HepG2 (cell line): ENCODE measurements around the gene SYNGR2. TPM values are rescaled to one million over a fixed set of nuclear protein-coding genes. Genes with fewer than 3 reads are reported as not detected.

ENCODE experiments used
- ARHGAP35 ChIP-seq: sonication (generic); formaldehyde crosslinking; IDR thresholded peaks from 2 replicates; pipeline ENCODE4 v1.9.0; 2022; ENCODE audit warnings: mild to moderate bottlenecking, inconsistent platforms, moderate library complexity, missing genetic modification reagents, borderline replicate concordance
- ESRRA ChIP-seq: sonication (generic); formaldehyde crosslinking; IDR thresholded peaks from 2 replicates; pipeline ENCODE4 v1.5.1; 2020; ENCODE audit warnings: mild to moderate bottlenecking, low read depth, missing genetic modification reagents
- JUND ChIP-seq: sonication (generic); formaldehyde crosslinking; IDR thresholded peaks from 2 replicates; pipeline ENCODE4 v1.8.0; 2022; ENCODE audit warnings: mild to moderate bottlenecking, missing genetic modification reagents
- KDM2A ChIP-seq: sonication (generic); formaldehyde crosslinking; IDR thresholded peaks from 2 replicates; pipeline ENCODE4 v1.4.0; 2020; ENCODE audit warnings: low read depth, missing genetic modification reagents, borderline replicate concordance
- KLF16 ChIP-seq, 2 experiments: sonication (generic) in 1 of 2; formaldehyde crosslinking in 1 of 2; IDR thresholded peaks; 2 replicates each; pipeline versions ENCODE4 v1.6.1 to v1.8.0; 2016 to 2023; ENCODE audit warnings: missing genetic modification reagents in 2 of 2, missing compliant biosample characterization in 1 of 2
- NFE2L2 ChIP-seq: fragments of 150-350 bp; IDR thresholded peaks from 2 replicates; pipeline ENCODE4 v1.6.1; 2014; ENCODE audit warnings: low read length
- NR3C1 ChIP-seq: sonication (generic); formaldehyde crosslinking; IDR thresholded peaks from 2 replicates; pipeline ENCODE4 v1.4.0; 2020; ENCODE audit warnings: missing genetic modification reagents
- PCBP1 ChIP-seq: fragments of 200-400 bp; formaldehyde crosslinking; IDR thresholded peaks from 2 replicates; pipeline ENCODE4 v1.6.1; 2017; ENCODE audit warnings: mild to moderate bottlenecking, low read depth, low read length, borderline replicate concordance
- RNF2 ChIP-seq: fragments of 450-650 bp; conservative IDR thresholded peaks from 2 replicates; pipeline ENCODE4 v1.6.1; 2016; ENCODE audit warnings: low read depth
- TEAD3 ChIP-seq: optimal IDR thresholded peaks from 2 replicates; pipeline ENCODE3; 2016; ENCODE audit warnings: borderline replicate concordance
- ZFAT ChIP-seq: sonication (generic); formaldehyde crosslinking; conservative IDR thresholded peaks from 2 replicates; pipeline ENCODE4 v1.8.1; 2023; ENCODE audit warnings: missing genetic modification reagents, inconsistent platforms
- ZNF20 ChIP-seq: sonication (generic); formaldehyde crosslinking; IDR thresholded peaks from 2 replicates; pipeline ENCODE4 v1.4.0; 2020; ENCODE audit warnings: mild to moderate bottlenecking, moderate library complexity, missing genetic modification reagents
- ZNF530 ChIP-seq: sonication (generic); formaldehyde crosslinking; IDR thresholded peaks from 2 replicates; pipeline ENCODE4 v1.5.0; 2020; ENCODE audit warnings: low read depth, mild to moderate bottlenecking, missing genetic modification reagents
- polyA plus RNA-seq, 8 experiments: library from polyadenylated mRNA; depleted of rRNA in 3 of 8; stranded (reverse) in 7 of 8; unstranded in 1 of 8; fragments of >200 nt; fragmentation: Illumina TruSeq in 4 of 8; extraction: Trizol in 4 of 8; gene quantifications; 2 replicates each; pipeline versions ENCODE4 v1.2.1 to v1.2.3, GENCODE V29; 2011 to 2016; ENCODE audit warnings: low read depth in 4 of 8, missing spikeins in 1 of 8, mixed read lengths in 1 of 8; ENCODE audit not compliant: insufficient read depth in 1 of 8
- total RNA-seq, 5 experiments: library from RNA; depleted of rRNA; stranded (reverse); fragments of >200 nt; fragmentation: Illumina TruSeq; extraction: Trizol; gene quantifications; 2 replicates each; pipeline ENCODE4 v1.2.3, GENCODE V29; 2016; ENCODE audit warnings: low read depth in 1 of 5
- TF ChIP-seq, protein P1 (sequence below): sonication (generic); formaldehyde crosslinking; IDR thresholded peaks from 2 replicates; pipeline ENCODE4 v1.5.0; 2020; ENCODE audit warnings: mild to moderate bottlenecking, missing genetic modification reagents, borderline replicate concordance
- TF ChIP-seq, protein P2 (sequence below): IDR thresholded peaks from 2 replicates; pipeline ENCODE4 v1.6.1; 2016; ENCODE audit warnings: missing biosample characterization, missing genetic modification reagents, low read depth
- TF ChIP-seq, protein P3 (sequence below): sonication (generic); formaldehyde crosslinking; conservative IDR thresholded peaks from 2 replicates; pipeline ENCODE4 v1.4.0; 2020; ENCODE audit warnings: missing genetic modification reagents
- TF ChIP-seq, protein P4 (sequence below): sonication (generic); formaldehyde crosslinking; IDR thresholded peaks from 2 replicates; pipeline ENCODE4 v1.4.0; 2020; ENCODE audit warnings: mild to moderate bottlenecking, missing genetic modification reagents

Gene SYNGR2
- total and polyA plus RNA-seq, 2 of the 13 experiments (the other 11 are each of a cell fraction or from before 2014, with no cell fraction given): 46.7 to 170 TPM

DNA sequence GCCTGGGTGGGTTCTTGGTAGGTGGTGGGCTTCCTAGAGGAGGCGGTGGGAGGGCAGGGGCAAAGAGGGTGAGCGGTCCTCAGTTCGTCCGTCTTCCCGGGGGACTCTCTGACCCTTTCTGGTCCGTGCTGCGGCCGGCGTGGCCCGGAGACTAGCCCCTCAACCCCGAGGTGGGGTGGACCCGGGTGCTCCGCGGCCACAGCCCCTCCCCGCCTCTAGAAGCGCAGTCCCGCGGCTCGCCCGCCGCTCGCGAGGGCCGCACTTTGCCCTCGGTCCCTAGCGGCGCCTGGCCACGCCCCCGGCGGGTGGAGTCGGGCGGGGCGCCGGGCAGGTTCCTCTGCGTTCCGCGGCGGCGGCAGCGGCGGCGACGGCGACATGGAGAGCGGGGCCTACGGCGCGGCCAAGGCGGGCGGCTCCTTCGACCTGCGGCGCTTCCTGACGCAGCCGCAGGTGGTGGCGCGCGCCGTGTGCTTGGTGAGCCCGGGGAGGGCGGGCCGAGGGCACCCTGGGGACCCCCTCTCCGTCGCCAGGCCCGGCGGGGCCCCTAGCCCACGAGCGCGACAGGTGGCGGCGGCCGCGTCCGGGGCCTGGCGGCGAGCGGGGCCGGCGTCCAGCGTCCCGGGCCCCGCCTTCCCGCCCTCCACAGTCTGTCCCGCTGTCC is at the start of gene SYNGR2 (continued):
- TF ChIP-seq ESRRA (CRISPR knock-in tag) (peak; percentile 22; the same call in 1 of the 2 replicates), ARHGAP35 (CRISPR knock-in tag) (no peak), NFE2L2 (no peak), TEAD3 (CRISPR knock-in tag) (peak; percentile 66), ZNF530 (CRISPR knock-in tag) (no peak), ZNF20 (CRISPR knock-in tag) (no peak), KDM2A (CRISPR knock-in tag) (peak; percentile 70), JUND (CRISPR knock-in tag) (no peak), KLF16 (CRISPR knock-in tag; IDR thresholded peaks at IDR 0.05) (0 out of 4 replicates have a peak, but pooled peaks of 1 of the 2 experiments have one; percentile 42), PCBP1 (no peak), NR3C1 (CRISPR knock-in tag) (no peak), RNF2 (peak; percentile 81), ZFAT (CRISPR knock-in tag) (no peak)
- TF ChIP-seq, protein P1, sequence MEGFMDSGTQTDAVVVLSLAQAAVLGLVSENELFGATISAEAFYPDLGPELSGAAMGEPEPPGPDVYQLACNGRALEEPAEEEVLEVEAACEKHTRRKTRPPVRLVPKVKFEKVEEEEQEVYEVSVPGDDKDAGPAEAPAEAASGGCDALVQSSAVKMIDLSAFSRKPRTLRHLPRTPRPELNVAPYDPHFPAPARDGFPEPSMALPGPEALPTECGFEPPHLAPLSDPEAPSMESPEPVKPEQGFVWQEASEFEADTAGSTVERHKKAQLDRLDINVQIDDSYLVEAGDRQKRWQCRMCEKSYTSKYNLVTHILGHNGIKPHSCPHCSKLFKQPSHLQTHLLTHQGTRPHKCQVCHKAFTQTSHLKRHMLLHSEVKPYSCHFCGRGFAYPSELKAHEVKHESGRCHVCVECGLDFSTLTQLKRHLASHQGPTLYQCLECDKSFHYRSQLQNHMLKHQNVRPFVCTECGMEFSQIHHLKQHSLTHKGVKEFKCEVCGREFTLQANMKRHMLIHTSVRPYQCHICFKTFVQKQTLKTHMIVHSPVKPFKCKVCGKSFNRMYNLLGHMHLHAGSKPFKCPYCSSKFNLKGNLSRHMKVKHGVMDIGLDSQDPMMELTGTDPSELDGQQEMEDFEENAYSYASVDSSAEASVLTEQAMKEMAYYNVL (CRISPR knock-in tag): no peak
- TF ChIP-seq, protein P2, sequence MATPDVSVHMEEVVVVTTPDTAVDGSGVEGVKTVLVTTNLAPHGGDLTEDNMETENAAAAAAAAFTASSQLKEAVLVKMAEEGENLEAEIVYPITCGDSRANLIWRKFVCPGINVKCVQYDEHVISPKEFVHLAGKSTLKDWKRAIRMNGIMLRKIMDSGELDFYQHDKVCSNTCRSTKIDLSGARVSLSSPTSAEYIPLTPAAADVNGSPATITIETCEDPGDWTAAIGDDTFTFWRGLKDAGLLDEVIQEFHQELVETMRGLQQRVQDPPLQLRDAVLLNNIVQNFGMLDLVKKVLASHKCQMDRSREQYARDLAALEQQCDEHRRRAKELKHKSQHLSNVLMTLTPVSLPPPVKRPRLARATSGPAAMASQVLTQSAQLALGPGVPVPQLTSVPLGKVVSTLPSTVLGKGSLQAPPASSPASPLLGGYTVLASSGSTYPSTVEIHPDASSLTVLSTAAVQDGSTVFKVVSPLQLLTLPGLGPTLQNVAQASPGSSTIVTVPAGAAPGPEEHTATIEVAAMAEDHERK: no peak
- TF ChIP-seq, protein P3, sequence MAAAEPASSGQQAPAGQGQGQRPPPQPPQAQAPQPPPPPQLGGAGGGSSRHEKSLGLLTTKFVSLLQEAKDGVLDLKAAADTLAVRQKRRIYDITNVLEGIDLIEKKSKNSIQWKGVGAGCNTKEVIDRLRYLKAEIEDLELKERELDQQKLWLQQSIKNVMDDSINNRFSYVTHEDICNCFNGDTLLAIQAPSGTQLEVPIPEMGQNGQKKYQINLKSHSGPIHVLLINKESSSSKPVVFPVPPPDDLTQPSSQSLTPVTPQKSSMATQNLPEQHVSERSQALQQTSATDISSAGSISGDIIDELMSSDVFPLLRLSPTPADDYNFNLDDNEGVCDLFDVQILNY (CRISPR knock-in tag): no peak
- TF ChIP-seq, protein P4, sequence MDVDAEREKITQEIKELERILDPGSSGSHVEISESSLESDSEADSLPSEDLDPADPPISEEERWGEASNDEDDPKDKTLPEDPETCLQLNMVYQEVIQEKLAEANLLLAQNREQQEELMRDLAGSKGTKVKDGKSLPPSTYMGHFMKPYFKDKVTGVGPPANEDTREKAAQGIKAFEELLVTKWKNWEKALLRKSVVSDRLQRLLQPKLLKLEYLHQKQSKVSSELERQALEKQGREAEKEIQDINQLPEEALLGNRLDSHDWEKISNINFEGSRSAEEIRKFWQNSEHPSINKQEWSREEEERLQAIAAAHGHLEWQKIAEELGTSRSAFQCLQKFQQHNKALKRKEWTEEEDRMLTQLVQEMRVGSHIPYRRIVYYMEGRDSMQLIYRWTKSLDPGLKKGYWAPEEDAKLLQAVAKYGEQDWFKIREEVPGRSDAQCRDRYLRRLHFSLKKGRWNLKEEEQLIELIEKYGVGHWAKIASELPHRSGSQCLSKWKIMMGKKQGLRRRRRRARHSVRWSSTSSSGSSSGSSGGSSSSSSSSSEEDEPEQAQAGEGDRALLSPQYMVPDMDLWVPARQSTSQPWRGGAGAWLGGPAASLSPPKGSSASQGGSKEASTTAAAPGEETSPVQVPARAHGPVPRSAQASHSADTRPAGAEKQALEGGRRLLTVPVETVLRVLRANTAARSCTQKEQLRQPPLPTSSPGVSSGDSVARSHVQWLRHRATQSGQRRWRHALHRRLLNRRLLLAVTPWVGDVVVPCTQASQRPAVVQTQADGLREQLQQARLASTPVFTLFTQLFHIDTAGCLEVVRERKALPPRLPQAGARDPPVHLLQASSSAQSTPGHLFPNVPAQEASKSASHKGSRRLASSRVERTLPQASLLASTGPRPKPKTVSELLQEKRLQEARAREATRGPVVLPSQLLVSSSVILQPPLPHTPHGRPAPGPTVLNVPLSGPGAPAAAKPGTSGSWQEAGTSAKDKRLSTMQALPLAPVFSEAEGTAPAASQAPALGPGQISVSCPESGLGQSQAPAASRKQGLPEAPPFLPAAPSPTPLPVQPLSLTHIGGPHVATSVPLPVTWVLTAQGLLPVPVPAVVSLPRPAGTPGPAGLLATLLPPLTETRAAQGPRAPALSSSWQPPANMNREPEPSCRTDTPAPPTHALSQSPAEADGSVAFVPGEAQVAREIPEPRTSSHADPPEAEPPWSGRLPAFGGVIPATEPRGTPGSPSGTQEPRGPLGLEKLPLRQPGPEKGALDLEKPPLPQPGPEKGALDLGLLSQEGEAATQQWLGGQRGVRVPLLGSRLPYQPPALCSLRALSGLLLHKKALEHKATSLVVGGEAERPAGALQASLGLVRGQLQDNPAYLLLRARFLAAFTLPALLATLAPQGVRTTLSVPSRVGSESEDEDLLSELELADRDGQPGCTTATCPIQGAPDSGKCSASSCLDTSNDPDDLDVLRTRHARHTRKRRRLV (CRISPR knock-in tag): no peak
